ENCODE measurements around the gene SCD. TPM values are rescaled to one million over a fixed set of nuclear protein-coding genes. Genes with fewer than 3 reads are reported as not detected.

Gene SCD
- total and polyA plus RNA-seq, 2 experiments from 2014 or later, result 282 to 589 TPM

- Histone ChIP-seq H3K4me2 (peak overlapping the region; percentile 91), H4K20me1 (ENCODE audit: insufficient read depth, poor library complexity, severe bottlenecking) (peaks cover 61% of the 10 kb centered on the region), H3K9me2 (replicated peaks; ENCODE audit: insufficient read depth) (no peaks in the 10 kb centered on the region), H2AFZ (no peak overlapping the region), H3K4me1 (ENCODE audit: insufficient read depth) (peaks cover 40% of the 10 kb centered on the region), H3K79me2 (peaks cover 68% of the 10 kb centered on the region), H3K36me3 (replicated peaks; ENCODE audit: insufficient read depth, low read depth) (no peaks in the 10 kb centered on the region), H3K4me3 (peak overlapping the region; percentile 81), H3K9me3 (ENCODE audit: low read depth) (no peaks in the 10 kb centered on the region), H3K27ac (no peak overlapping the region), H3K27me3 (no peaks in the 10 kb centered on the region)
- WGBS (ENCODE audit: low lambda C conversion rate, missing lambda C conversion rate), result 64% methylated on average over 5 of the region's 5 CpGs
- TF ChIP-seq EZH2 (IDR thresholded peaks at IDR 0.05; ENCODE audit: borderline replicate concordance) (no peak), CTCF (IDR thresholded peaks at IDR 0.05; ENCODE audit: poor library complexity) (no peak), EZH2phosphoT487 (IDR thresholded peaks at IDR 0.05; ENCODE audit: low read depth, severe bottlenecking, unreplicated experiment) (no peak)
- DNase-seq (ENCODE audit: low spot score), result no peak
Observed at GRCh38 chr10:100349087-100349486, 2.1 kb downstream of the SCD start.

- 59% methylated on average over 3 of the region's 3 CpGs for WGBS (ENCODE audit: low lambda C conversion rate, missing lambda C conversion rate)
- no peaks in the 10 kb centered on the region for H3K9me3 ChIP-seq (ENCODE audit: low read depth)
- peak overlapping the region; percentile 91 for H3K4me2 ChIP-seq
- peaks cover 46% of the 10 kb centered on the region for H3K4me1 ChIP-seq (ENCODE audit: insufficient read depth)
- no peak for TF ChIP-seq CTCF (IDR thresholded peaks at IDR 0.05; ENCODE audit: poor library complexity)
- no peak for TF ChIP-seq EZH2 (IDR thresholded peaks at IDR 0.05; ENCODE audit: borderline replicate concordance)
- TF ChIP-seq EZH2phosphoT487 (IDR thresholded peaks at IDR 0.05; ENCODE audit: low read depth, severe bottlenecking, unreplicated experiment), result no peak
- H3K27me3 ChIP-seq, result no peaks in the 10 kb centered on the region
- no peak overlapping the region for H2AFZ ChIP-seq
- H3K36me3 ChIP-seq (replicated peaks; ENCODE audit: insufficient read depth, low read depth), result no peaks in the 10 kb centered on the region
- no peak for DNase-seq (ENCODE audit: low spot score)
- H3K79me2 ChIP-seq, result peaks cover 68% of the 10 kb centered on the region
- peak overlapping the region; percentile 81 for H3K4me3 ChIP-seq
- peaks cover 64% of the 10 kb centered on the region for H4K20me1 ChIP-seq (ENCODE audit: insufficient read depth, poor library complexity, severe bottlenecking)
- H3K9me2 ChIP-seq (replicated peaks; ENCODE audit: insufficient read depth), result no peaks in the 10 kb centered on the region
- no peak overlapping the region for H3K27ac ChIP-seq
Observed at GRCh38 chr10:100349672-100350071, 2.6 kb downstream of the SCD start.

- no peaks in the 10 kb centered on the region for H3K9me3 ChIP-seq (ENCODE audit: low read depth)
- H3K4me1 ChIP-seq (ENCODE audit: insufficient read depth), result peaks cover 57% of the 10 kb centered on the region
- TF ChIP-seq EZH2 (IDR thresholded peaks at IDR 0.05; ENCODE audit: borderline replicate concordance) (no peak), CTCF (IDR thresholded peaks at IDR 0.05; ENCODE audit: poor library complexity) (no peak), EZH2phosphoT487 (IDR thresholded peaks at IDR 0.05; ENCODE audit: low read depth, severe bottlenecking, unreplicated experiment) (no peak)
- H3K27me3 ChIP-seq, result no peaks in the 10 kb centered on the region
- WGBS (ENCODE audit: low lambda C conversion rate, missing lambda C conversion rate), result 76% methylated on average over 5 of the region's 5 CpGs
- H3K36me3 ChIP-seq (replicated peaks; ENCODE audit: insufficient read depth, low read depth), result no peaks in the 10 kb centered on the region
- peaks cover 75% of the 10 kb centered on the region for H3K79me2 ChIP-seq
- H4K20me1 ChIP-seq (ENCODE audit: insufficient read depth, poor library complexity, severe bottlenecking), result peaks cover 64% of the 10 kb centered on the region
- peak overlapping the region; percentile 91 for H3K4me2 ChIP-seq
- H3K9me2 ChIP-seq (replicated peaks; ENCODE audit: insufficient read depth), result no peaks in the 10 kb centered on the region
- H3K27ac ChIP-seq, result peak overlapping the region; percentile 0
- no peak overlapping the region for H3K4me3 ChIP-seq
- DNase-seq (ENCODE audit: low spot score), result no peak
- H2AFZ ChIP-seq, result no peak overlapping the region
Observed at GRCh38 chr10:100350914-100351485, 4.0 kb downstream of the SCD start.

All from hepatocyte (in vitro differentiated cells).